NOMO-1 treated with DMSO at 0.1 percent for 48 hours (cell line): ENCODE results near the gene DNAJB6.

Experiments used
- DNase-seq: peaks from one replicate; lab custom pipeline; 2025; ENCODE audit not compliant: unreplicated experiment; lab: John Stamatoyannopoulos, UW

The DNAJB6 gene

DNA sequence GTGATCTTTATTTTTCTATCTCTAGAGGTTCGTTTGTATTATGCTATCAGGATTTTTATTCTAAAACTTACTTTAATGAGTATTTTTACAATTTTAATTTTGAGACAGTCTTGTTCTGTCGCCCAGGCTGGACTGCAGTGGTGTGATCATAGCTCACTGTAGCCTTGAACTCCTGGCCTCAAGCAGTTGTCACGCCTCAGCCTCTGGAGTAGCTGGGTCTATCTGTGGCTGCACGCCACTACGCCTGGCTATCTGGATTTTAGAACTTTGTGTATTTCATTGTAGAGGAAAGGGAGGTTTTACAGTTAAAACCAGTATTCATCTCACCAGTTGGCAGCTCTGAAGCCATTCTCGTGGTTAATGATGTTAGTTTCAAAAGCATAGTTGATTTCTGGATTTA is 25.9 kb downstream of the DNAJB6 start:
- no peak for DNase-seq

DNA sequence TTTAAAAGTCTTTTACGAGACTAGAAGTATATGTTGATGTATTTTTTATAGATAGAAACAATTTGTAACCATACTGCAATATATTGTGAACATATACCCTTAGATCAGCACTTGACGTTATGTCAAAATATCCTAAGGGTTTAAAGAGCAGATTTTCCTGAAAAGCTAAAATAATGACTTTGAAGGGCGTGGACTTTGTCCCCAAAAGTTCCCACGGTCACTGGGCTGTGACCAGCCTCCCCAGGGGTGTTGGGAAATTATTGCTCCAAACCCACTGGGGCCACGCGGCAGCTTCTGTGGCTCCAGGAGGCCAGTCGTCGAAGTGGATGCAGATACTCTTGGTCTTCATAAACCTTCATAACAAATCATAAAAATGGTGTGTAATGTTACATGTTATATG is 29.9 kb downstream of the DNAJB6 start:
- DNase-seq, result no peak

DNA sequence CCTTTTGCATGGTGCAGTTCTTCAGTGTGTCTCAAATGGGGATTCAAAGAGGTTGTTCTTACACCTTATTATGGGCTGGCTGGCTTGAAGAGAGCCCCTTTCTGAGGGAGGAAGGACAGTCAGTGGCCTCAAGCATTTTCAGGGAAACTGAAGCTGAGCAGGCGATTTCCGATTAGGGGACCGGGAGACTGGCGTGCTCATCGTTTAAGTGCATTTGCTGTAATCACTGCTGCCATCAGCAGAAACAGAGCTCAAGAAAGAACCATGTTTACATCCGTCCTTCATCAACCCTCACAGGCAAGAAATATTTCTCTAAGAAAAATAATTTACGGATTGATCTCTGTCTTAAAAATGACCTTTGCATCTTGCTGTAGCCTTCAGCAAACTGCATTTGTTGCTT is 32.2 kb downstream of the DNAJB6 start:
- no peak for DNase-seq

DNA sequence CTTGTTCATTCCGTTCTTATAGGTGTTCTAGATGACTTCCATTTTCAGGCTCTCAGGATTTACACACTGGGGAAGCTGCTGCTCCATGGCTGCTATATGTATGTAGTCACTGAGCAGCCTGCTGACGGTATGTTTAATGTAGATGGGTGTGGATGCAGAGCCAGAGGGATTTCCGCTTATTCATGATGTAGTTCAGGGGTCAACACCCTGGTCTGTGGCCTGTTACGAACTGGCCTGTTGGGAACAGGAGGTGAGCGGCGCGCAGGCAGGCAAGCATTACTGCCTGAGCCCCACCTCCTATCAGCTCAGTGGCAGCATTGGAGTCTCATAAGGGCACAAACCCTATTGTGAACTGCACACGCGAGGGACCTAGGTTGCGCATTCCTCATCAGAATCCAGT is 33.9 kb downstream of the DNAJB6 start:
- DNase-seq, result no peak

DNA sequence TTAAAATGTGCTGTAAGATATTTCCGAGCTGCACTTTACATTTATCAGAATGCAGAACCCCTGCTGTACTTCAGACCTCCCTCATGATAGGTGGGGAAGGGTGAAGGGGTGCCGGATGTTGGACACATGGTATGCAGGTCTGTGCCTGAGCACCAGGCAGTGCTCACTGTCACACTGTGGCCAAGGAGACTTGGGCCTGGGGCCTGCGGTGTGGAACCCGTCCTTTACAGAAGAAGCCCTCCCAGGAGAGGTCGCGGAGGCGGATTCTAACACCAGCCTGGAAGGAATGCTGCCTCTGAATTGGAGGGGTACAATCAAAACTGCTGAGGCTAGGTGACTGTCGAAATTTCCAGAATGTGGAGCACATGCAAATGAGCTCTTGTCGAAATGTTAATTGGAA is 34.5 kb downstream of the DNAJB6 start:
- no peak for DNase-seq

DNA sequence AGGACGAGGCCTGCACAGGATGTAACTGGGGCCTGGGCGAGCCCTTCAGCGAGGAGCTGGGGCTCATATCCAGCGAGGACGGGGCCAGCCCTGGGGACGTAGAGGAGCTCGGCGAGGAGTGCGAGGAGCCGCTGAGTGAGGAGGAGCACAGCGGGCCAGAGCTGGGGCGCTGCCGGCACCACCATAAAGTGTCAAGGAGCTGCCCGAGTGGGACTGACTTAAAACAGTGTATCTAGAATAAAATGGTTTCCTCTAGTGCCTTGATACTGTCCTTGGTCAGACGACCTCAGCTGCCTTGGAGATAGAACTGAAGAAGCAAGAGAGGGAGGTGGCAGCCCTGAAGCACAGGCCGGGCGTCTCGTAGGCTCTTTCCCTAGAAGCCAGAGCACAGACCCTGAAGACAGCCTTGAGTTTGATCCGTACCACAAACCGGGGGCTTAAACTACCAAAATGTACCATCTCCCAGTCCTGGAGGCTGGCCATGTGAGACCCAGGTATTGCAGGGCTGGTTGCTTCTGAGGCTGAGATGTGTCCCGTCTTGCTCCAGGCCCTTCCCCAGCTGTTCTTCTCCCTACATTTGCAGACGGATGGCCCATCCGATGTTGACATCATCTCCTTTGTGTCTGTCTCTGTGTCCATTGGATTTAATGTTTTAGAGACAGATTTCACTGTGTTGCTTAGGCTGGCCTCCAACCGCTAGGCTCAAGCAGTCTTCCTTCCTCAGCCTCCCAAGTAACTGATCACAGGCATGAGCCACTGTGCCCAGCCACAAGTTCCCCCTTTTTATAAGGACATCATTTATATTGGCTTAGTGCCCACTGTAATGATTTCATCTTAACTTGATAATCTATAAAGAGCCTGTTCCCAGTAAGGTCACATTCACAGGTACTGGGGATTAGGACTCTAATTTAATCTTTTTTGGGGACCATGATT is 35.8 kb downstream of the DNAJB6 start:
- no peak for DNase-seq

DNA sequence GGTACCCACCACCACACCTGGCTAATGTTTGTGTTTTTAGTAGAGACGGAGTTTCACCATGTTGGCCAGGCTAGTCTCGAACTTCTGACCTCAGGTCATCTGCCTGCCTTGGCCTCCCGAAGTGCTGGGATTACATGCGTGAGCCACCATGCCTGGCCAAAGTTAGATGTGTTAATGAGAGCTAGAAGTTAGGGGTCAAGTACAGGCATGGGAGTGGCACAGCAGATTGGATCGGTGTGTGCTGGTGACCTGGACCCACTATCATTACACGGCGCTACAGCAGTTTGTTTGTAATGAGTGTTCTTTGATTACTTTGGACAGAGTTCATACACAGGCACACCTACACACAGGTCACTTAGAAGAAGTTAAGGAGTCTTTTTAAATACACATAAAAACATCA is 36.7 kb downstream of the DNAJB6 start:
- DNase-seq, result no peak

DNA sequence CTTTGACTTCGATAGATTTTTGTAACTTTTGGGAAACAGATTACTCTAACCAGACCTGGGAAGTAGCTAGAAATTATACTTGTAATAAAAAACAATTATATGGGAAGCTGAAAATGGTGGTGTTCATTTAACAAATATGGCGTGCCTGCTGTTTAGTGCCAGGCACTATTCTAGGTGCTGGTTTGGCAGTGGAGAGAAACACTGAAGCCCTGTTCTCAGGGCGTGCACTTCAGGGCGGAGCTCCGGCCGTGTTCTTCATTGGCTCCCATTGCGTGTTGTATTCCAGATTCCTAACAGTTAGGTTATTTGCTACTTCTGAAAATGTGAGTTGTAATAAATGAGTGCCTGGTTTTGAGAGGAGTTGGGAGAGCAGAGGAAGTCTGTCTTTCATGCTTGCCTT is 38.6 kb downstream of the DNAJB6 start:
- no peak for DNase-seq

DNA sequence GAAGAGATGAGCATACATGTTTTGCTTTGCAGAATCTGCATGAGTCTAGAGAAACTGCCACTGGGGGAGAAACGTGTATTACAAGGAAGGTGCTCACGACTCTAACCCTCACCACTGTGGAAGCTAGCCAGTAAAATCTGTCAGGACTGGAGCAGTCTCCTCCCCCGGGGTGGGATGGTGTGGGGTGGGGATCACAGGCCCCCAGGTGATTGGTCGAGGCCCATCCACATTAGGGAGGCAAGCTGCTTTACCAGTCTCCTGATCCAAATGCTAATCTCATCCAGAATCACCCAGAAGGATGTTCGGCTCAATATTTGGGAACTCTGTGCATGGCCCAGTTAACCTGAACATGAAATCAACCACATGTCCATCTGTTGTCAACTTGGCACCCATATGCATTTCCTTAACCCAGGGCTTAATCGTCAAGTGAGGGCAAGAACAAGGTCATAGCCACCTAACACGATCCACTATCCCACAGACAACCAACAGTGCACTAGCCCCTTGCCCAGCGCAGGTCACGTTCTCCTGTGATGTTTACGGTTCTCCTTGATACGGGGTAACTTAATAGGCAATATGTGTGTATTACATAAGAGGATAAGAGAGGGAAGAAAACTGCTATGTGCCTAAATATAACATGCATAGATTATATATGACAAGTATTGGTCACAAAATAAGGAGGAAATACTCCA is 40.8 kb downstream of the DNAJB6 start:
- no peak for DNase-seq

- DNase-seq, result no peak
These were observed 41.6 kb downstream of the DNAJB6 start for GRCh38 chr7:157378390-157378789.

GRCh38 chr7:157379493-157379892 is 42.7 kb downstream of the DNAJB6 start:
- no peak for DNase-seq

- DNase-seq, result no peak
These were observed 43.6 kb downstream of the DNAJB6 start for GRCh38 chr7:157380416-157380815.

DNA sequence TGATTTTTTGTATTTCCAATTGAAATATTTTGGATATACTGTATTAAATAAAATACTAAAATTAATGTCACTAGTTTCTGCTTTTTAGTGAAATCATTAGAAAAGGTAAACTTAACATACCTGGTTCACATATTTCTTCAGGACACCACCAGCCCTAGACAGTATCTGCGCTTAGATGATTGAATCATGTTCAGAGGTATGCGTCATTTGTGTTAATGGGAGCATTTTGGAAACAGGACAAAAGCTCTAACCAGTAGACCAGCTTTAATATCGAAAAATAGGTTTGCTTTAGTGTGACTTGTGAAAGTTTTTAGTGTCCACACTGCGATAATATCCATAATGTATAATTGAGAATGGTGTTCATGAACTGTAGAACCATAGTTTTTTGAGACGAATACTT is 47.1 kb downstream of the DNAJB6 start:
- no peak for DNase-seq

DNA sequence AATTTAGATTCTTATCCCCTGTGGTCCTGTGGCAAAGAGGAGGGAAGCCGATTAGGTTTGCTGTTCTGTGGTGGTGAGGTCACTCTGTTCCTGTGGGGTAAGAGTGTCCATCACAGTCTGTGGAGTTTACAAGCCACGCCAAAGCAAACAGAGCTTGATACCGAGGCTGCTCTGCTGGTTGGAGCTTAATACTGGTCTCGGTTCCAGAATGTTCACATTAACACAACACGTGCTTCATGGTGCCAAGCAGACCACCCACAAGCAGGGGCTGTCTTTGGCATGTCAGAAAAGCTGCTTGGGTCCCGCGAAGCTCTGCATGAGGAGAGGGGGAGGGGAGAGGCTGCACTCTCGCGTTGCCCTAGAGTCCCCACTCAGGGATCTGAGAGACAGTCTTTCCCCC is 47.5 kb downstream of the DNAJB6 start:
- DNase-seq, result no peak

- DNase-seq, result peak; percentile 11
These were observed 50.4 kb downstream of the DNAJB6 start for GRCh38 chr7:157386979-157387800.

DNA sequence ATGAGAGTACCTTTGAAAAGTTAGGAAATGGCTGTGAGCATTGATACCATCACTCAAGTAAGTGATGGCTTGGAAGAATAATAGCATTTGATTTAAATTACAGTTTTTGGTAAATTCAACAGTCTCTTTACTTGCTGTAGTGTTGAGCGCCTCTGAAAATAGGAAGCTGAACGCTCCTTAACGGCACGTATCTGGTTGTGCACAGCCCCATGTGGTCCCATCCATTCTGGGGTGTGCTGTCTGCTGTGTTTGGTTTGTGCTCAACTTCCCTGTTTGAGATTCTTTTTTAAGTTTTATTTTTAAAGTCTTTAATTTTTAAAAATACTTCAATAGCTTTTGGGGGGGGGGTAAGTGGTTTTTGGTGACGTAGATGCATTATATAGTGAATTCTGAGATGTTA is 51.5 kb downstream of the DNAJB6 start:
- no peak for DNase-seq

DNA sequence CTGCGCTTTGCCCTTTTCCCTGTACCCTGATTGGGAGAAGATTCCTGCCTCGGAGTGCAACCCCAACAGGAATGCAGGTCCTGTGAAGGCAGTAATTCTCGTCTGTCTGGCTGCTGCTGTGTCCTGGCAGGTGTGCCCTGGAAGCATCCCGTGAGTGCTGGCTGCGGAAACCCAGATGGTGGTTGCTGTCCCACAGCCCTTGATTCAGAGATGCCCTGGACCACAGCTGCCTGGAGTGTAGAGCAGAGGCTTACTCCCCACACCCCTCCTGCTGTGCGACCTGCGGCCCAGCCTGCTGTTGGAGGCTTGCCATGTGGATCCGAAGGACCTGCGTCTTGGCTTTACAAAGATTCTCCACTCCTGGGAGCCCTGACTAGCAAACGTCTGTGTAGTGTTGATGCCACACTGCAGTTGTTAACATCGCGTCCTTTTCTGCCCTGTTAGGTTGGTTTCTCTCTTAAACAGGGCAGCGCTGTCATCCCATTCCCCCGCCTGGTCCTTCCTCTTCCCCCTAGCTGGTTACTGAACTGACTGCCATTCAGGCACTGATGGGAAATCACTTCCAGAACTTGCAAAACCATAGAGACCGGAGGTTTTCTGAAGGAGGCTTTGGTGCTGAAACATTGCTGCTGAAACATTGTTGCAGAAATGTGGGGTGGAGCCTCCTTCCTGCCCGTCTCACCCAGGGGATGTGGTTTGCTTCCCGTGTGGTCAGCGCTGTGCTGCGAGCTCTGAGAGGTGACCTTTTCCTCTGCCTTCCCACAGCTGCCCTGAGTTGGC is 53.3 kb downstream of the DNAJB6 start:
- peak; percentile 29 for DNase-seq

DNA sequence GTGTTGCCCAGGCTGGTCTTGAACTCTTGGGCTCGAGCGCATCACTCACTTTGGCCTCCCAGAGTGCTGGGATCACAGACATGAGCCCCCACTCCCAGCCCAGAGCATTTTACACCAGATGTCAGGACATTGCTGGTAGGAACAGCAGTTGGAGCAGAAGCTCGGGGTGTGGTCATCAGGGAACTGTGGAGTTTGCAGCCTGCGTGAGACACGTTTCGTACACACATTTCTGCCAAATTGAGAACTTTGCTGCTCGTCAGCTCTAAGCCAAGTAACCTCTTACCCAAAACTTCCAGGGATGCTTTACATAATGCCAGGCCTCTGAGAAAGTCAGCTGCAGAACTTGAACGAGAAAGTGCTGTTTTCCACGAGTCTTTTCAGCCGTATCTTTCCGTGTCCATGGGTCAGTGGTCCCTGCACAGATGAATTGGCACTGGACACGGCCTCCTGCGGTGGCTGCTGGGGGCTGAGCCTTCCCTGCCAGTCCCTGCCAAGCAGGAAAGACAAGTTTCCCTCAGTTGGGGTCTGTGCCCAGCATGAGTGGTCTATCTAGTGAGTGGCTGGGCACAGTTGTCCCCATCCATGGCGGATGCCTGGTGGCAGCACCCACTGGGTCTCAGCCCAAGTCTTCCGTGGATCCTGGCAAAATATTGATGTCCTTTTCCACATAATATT is 54.4 kb downstream of the DNAJB6 start:
- no peak for DNase-seq

GRCh38 chr7:157392256-157393037 is 55.6 kb downstream of the DNAJB6 start:
- no peak for DNase-seq
